ENCODE measurements around the gene CTXND2. TPM values are rescaled to one million over a fixed set of nuclear protein-coding genes. Genes with fewer than 3 reads are reported as not detected.

CTXND2 gene
- total RNA-seq, 1 donor from 2014 or later: not detected

GRCh38 chr1:150902751-150903150, 15.8 kb downstream of the CTXND2 start:
- TF ChIP-seq CTCF (IDR thresholded peaks at IDR 0.05; ENCODE audit: insufficient read depth, low read length, severe bottlenecking): no peak
- no peaks in the 10 kb centered on the region for H3K36me3 ChIP-seq (ENCODE audit: control insufficient read depth, insufficient read depth, low read length)
- DNase-seq (ENCODE audit: low read depth) (no peak), FAIRE-seq (no peak)
- H3K27me3 ChIP-seq (ENCODE audit: control insufficient read depth, insufficient read depth, low read length): no peaks in the 10 kb centered on the region
- no peak overlapping the region for H3K4me3 ChIP-seq (ENCODE audit: low read depth, low read length)

- H3K36me3 ChIP-seq (ENCODE audit: control insufficient read depth, insufficient read depth, low read length): no peaks in the 10 kb centered on the region
- no peaks in the 10 kb centered on the region for H3K27me3 ChIP-seq (ENCODE audit: control insufficient read depth, insufficient read depth, low read length)
- H3K4me3 ChIP-seq (ENCODE audit: low read depth, low read length): no peak overlapping the region
- DNase-seq (ENCODE audit: low read depth) (no peak), FAIRE-seq (no peak)
- TF ChIP-seq CTCF (IDR thresholded peaks at IDR 0.05; ENCODE audit: insufficient read depth, low read length, severe bottlenecking): no peak
These were observed 18.4 kb downstream of the CTXND2 start for GRCh38 chr1:150905301-150905700.

GRCh38 chr1:150906329-150906728, 19.4 kb downstream of the CTXND2 start:
- Histone ChIP-seq H3K4me3 (ENCODE audit: low read depth, low read length) (no peak overlapping the region), H3K27me3 (ENCODE audit: control insufficient read depth, insufficient read depth, low read length) (no peaks in the 10 kb centered on the region), H3K36me3 (ENCODE audit: control insufficient read depth, insufficient read depth, low read length) (no peaks in the 10 kb centered on the region)
- DNase-seq (ENCODE audit: low read depth): no peak
- no peak for TF ChIP-seq CTCF (IDR thresholded peaks at IDR 0.05; ENCODE audit: insufficient read depth, low read length, severe bottlenecking)
- FAIRE-seq: no peak

- Histone ChIP-seq H3K4me3 (ENCODE audit: low read depth, low read length) (no peak overlapping the region), H3K27me3 (ENCODE audit: control insufficient read depth, insufficient read depth, low read length) (no peaks in the 10 kb centered on the region), H3K36me3 (ENCODE audit: control insufficient read depth, insufficient read depth, low read length) (no peaks in the 10 kb centered on the region)
- TF ChIP-seq CTCF (IDR thresholded peaks at IDR 0.05; ENCODE audit: insufficient read depth, low read length, severe bottlenecking): no peak
- no peak for DNase-seq (ENCODE audit: low read depth)
- no peak for FAIRE-seq
These were observed 19.9 kb downstream of the CTXND2 start for GRCh38 chr1:150906813-150907212.

- FAIRE-seq: no peak
- Histone ChIP-seq H3K4me3 (ENCODE audit: low read depth, low read length) (no peak overlapping the region), H3K36me3 (ENCODE audit: control insufficient read depth, insufficient read depth, low read length) (no peaks in the 10 kb centered on the region), H3K27me3 (ENCODE audit: control insufficient read depth, insufficient read depth, low read length) (no peaks in the 10 kb centered on the region)
- no peak for TF ChIP-seq CTCF (IDR thresholded peaks at IDR 0.05; ENCODE audit: insufficient read depth, low read length, severe bottlenecking)
- no peak for DNase-seq (ENCODE audit: low read depth)
These were observed 22.7 kb downstream of the CTXND2 start for GRCh38 chr1:150909585-150910180.

- no peak for TF ChIP-seq CTCF (IDR thresholded peaks at IDR 0.05; ENCODE audit: insufficient read depth, low read length, severe bottlenecking)
- FAIRE-seq (no peak), DNase-seq (ENCODE audit: low read depth) (no peak)
- Histone ChIP-seq H3K36me3 (ENCODE audit: control insufficient read depth, insufficient read depth, low read length) (no peaks in the 10 kb centered on the region), H3K4me3 (ENCODE audit: low read depth, low read length) (no peak overlapping the region), H3K27me3 (ENCODE audit: control insufficient read depth, insufficient read depth, low read length) (no peaks in the 10 kb centered on the region)
These were observed 25.7 kb downstream of the CTXND2 start for GRCh38 chr1:150912623-150913022.
